Measurements from ENCODE around the gene S100A2. TPM values are rescaled to one million over a fixed set of nuclear protein-coding genes. Genes with fewer than 3 reads are reported as not detected.
A peak's percentile ranks its signal among the peaks of the same experiment; 100 is the strongest.
"Not testable (repeated sequence)": the region's sequence is repeated elsewhere in the genome, so short reads cannot be mapped to it uniquely, and the experiment has no call there.

S100A2 gene
- polyA plus RNA-seq, 4 donors: 6.0 to 9.8 (median 8.9) TPM

- no peak for DNase-seq (ENCODE audit: low read depth in 4 of 4, low spot score in 2 of 4)
These were observed 31.3 kb downstream of the S100A2 start for GRCh38 chr1:153534226-153534924.

- no peak for DNase-seq (ENCODE audit: low read depth in 4 of 4, low spot score in 2 of 4)
These were observed 31.9 kb downstream of the S100A2 start for GRCh38 chr1:153533689-153534201.

- peak in 2 of 4 donors; percentile 72 to 82 for DNase-seq (ENCODE audit: low read depth in 4 of 4, low spot score in 2 of 4)
These were observed 32.7 kb downstream of the S100A2 start for GRCh38 chr1:153532769-153533599.

- no peak for DNase-seq (ENCODE audit: low read depth in 4 of 4, low spot score in 2 of 4)
These were observed 33.5 kb downstream of the S100A2 start for GRCh38 chr1:153532181-153532580.

- DNase-seq (ENCODE audit: low read depth in 4 of 4, low spot score in 2 of 4): no peak
These were observed 34.0 kb downstream of the S100A2 start for GRCh38 chr1:153531638-153532037.

GRCh38 chr1:153527683-153528040 is 38.0 kb downstream of the S100A2 start:
- no peak for DNase-seq (ENCODE audit: low read depth in 4 of 4, low spot score in 2 of 4)

- no peak for DNase-seq (ENCODE audit: low read depth in 4 of 4, low spot score in 2 of 4)
These were observed 38.5 kb downstream of the S100A2 start for GRCh38 chr1:153527023-153527682.

- DNase-seq (ENCODE audit: low read depth in 4 of 4, low spot score in 2 of 4): no peak
These were observed 39.5 kb downstream of the S100A2 start for GRCh38 chr1:153526132-153526543.

GRCh38 chr1:153525088-153525728 is 40.4 kb downstream of the S100A2 start:
- DNase-seq (ENCODE audit: low read depth in 4 of 4, low spot score in 2 of 4): no peak

- DNase-seq (ENCODE audit: low read depth in 4 of 4, low spot score in 2 of 4): not testable (repeated sequence)
These were observed 43.1 kb downstream of the S100A2 start for GRCh38 chr1:153522353-153523048.

- DNase-seq (ENCODE audit: low read depth in 4 of 4, low spot score in 2 of 4): not testable (repeated sequence)
These were observed 43.8 kb downstream of the S100A2 start for GRCh38 chr1:153521808-153522207.

- DNase-seq (ENCODE audit: low read depth in 4 of 4, low spot score in 2 of 4): no peak
These were observed 44.7 kb downstream of the S100A2 start for GRCh38 chr1:153520818-153521476.

- DNase-seq (ENCODE audit: low read depth in 4 of 4, low spot score in 2 of 4): not testable (repeated sequence)
These were observed 45.4 kb downstream of the S100A2 start for GRCh38 chr1:153520137-153520691.

- DNase-seq (ENCODE audit: low read depth in 4 of 4, low spot score in 2 of 4): no peak
These were observed 46.4 kb downstream of the S100A2 start for GRCh38 chr1:153519242-153519641.

- DNase-seq (ENCODE audit: low read depth in 4 of 4, low spot score in 2 of 4): no peak
These were observed 49.9 kb downstream of the S100A2 start for GRCh38 chr1:153515504-153516394.

GRCh38 chr1:153513666-153514065 is 52.0 kb downstream of the S100A2 start:
- DNase-seq (ENCODE audit: low read depth in 4 of 4, low spot score in 2 of 4): no peak

- no peak for DNase-seq (ENCODE audit: low read depth in 4 of 4, low spot score in 2 of 4)
These were observed 52.6 kb downstream of the S100A2 start for GRCh38 chr1:153513023-153513422.
